Measurements from ENCODE around the gene FOCAD. TPM values are rescaled to one million over a fixed set of nuclear protein-coding genes. Genes with fewer than 3 reads are reported as not detected.

The FOCAD gene
- total RNA-seq, 1 donor: 80.3 TPM

DNA sequence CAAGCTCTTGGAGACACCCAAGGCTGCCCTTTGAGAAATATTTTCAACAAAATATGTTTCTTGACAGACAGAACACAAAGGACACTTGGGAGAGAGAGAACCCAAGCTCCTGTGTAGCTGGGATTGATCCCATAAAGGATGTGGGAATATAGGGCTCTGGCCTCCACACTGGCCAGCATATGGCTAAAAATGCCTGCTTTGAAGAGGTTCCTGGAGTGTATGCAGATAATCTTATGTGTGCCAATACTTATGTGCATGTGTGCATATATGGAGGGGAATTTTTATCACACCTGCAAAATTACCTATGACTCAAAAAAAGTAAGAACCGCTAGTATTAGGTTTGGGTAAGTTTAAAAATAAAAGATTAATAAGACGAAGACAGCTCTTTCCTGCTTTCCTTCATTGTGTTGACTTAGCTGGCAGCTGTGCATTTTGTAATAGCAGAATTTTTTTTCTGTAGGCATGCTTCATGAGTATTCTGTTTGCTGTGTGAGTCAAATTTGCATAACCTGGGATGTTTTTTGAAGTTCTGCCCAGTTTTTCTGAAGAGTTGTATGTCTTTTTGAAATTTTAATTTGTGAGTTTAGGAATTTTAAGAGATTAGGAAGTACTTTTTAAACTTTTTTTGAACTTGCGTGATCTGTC, 304.7 kb downstream of the FOCAD start:
- H3K4me3 ChIP-seq (ENCODE audit: low read depth, low read length): no peak overlapping the region
- peak; percentile 27 for DNase-seq (ENCODE audit: low read depth)
- TF ChIP-seq, protein P1, sequence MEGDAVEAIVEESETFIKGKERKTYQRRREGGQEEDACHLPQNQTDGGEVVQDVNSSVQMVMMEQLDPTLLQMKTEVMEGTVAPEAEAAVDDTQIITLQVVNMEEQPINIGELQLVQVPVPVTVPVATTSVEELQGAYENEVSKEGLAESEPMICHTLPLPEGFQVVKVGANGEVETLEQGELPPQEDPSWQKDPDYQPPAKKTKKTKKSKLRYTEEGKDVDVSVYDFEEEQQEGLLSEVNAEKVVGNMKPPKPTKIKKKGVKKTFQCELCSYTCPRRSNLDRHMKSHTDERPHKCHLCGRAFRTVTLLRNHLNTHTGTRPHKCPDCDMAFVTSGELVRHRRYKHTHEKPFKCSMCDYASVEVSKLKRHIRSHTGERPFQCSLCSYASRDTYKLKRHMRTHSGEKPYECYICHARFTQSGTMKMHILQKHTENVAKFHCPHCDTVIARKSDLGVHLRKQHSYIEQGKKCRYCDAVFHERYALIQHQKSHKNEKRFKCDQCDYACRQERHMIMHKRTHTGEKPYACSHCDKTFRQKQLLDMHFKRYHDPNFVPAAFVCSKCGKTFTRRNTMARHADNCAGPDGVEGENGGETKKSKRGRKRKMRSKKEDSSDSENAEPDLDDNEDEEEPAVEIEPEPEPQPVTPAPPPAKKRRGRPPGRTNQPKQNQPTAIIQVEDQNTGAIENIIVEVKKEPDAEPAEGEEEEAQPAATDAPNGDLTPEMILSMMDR (IDR thresholded peaks at IDR 0.05; ENCODE audit: insufficient read depth, low read length): no peak

DNA sequence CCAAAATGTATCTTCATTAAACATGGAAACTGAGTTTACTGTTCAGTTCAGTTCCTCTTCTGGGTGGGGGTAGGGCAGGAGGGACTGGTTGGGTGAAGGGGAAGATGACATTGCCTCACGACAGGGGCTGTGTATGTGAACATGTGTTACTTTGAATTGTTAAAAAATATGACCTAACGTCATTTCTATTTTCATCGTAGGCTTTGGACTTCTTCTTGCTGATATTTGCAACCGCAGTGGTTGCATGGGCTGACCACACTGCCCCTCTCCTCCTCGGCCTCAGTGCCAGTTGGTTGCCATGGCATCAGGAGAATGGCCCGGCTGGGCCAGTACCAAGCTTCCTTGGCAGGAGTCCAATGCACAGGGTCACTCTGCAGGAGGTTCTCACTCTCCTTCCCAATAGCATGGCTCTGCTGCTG, 305.9 kb downstream of the FOCAD start:
- no peak overlapping the region for H3K4me3 ChIP-seq (ENCODE audit: low read depth, low read length)
- TF ChIP-seq, protein P1 (IDR thresholded peaks at IDR 0.05; ENCODE audit: insufficient read depth, low read length): no peak
- DNase-seq (ENCODE audit: low read depth): no peak

DNA sequence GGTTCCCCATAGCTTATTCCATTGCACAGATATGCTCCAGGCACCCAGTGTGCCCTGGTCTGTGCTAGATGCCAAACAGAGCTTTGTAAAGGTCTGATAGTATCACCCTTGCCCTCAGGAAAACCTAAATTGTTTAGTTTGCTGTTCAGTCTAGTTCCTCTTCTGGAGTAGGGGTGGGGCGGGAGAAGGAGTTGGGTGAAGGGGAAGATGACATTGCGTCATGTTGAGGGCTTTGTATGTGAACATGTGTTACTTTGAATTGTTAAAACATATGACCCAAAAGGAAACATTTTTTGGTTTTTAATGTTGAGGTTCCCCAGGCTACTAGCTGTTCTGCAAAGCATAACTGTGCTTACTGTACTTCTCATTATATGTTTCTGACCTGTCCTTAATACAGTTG, 306.8 kb downstream of the FOCAD start:
- H3K4me3 ChIP-seq (ENCODE audit: low read depth, low read length): no peak overlapping the region
- TF ChIP-seq, protein P1 (IDR thresholded peaks at IDR 0.05; ENCODE audit: insufficient read depth, low read length): no peak
- no peak for DNase-seq (ENCODE audit: low read depth)

DNA sequence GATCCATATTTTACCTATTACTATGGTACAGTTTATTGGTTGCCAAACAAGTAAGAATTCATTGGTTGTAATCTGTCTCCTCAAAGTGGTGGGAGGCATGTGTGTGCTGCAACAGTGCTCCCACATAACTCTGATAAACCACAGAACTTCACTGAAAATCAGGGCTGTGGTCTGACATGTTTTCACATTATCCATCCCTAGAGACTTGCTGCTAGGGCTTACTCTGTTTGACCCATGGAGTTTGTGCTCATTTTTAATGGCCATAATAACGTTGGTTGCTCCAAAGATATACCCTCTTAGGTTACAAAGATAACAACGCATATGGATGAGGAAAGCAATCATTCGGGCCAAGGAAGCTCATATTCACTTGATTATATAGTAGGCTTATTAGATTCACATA, 310.4 kb downstream of the FOCAD start:
- DNase-seq (ENCODE audit: low read depth): no peak
- TF ChIP-seq, protein P1 (IDR thresholded peaks at IDR 0.05; ENCODE audit: insufficient read depth, low read length): no peak
- H3K4me3 ChIP-seq (ENCODE audit: low read depth, low read length): no peak overlapping the region

DNA sequence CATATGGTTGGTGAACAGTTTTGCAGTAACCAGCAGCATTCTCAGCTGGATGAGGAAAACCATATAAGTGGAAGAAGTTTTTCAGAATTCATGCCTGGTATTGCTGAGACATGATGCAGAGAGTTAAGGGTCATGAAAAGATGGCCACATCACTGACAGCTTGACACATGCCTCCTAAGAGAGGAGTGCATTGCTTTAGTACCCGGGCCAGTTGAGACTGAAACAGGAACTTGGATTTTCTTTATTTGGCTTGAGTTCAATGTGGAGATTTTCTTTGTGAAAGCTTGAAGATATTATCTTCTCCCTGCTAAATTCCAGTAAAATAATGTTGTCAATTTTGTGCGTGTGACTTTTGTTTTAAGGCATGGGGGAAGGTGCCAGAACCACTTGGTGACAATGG, 311.6 kb downstream of the FOCAD start:
- no peak for DNase-seq (ENCODE audit: low read depth)
- H3K4me3 ChIP-seq (ENCODE audit: low read depth, low read length): no peak overlapping the region
- TF ChIP-seq, protein P1 (IDR thresholded peaks at IDR 0.05; ENCODE audit: insufficient read depth, low read length): no peak

DNA sequence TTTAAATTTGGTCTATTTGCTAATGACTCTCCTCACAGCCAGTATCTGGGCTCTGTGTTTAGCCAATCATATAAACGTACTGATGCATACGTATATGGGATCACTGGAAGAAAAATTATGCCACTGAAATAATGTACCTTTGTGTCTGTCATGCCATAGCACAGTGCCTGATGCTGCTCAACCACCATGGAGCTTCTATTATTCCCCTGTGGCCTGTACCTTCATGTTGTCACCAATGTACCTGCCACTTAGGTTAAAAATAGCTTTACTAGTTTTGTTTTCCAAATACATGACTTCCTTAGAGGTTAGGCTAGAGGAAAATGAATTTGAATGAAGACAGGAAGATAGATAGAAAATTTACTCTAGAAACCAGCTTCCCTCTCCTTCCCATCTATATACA, 312.8 kb downstream of the FOCAD start:
- TF ChIP-seq, protein P1 (IDR thresholded peaks at IDR 0.05; ENCODE audit: insufficient read depth, low read length): no peak
- H3K4me3 ChIP-seq (ENCODE audit: low read depth, low read length): no peak overlapping the region
- no peak for DNase-seq (ENCODE audit: low read depth)

Data from fibroblast of the aortic adventitia (primary cell).